HK-2 (cell line): ENCODE results near the gene KRTAP29-1.
"Not testable (repeated sequence)": the region's sequence is repeated elsewhere in the genome, so short reads cannot be mapped to it uniquely, and the experiment has no call there.

Experiments used
- DNase-seq: peaks from one replicate; pipeline ENCODE4 v3.0.0-alpha.2; 2018; ENCODE audit not compliant: unreplicated experiment

Gene KRTAP29-1

GRCh38 chr17:41298458-41299135 is 4.1 kb downstream of the KRTAP29-1 start:
- DNase-seq, result no peak

GRCh38 chr17:41296846-41297245 is 5.8 kb downstream of the KRTAP29-1 start:
- no peak for DNase-seq

- no peak for DNase-seq
These were observed 8.6 kb downstream of the KRTAP29-1 start for GRCh38 chr17:41294016-41294415.

GRCh38 chr17:41287050-41287449 is 15.6 kb downstream of the KRTAP29-1 start:
- DNase-seq, result no peak

- no peak for DNase-seq
These were observed 18.1 kb downstream of the KRTAP29-1 start for GRCh38 chr17:41284546-41284945.

- DNase-seq, result no peak
These were observed 18.6 kb downstream of the KRTAP29-1 start for GRCh38 chr17:41284043-41284442.

GRCh38 chr17:41278176-41278955 is 24.3 kb downstream of the KRTAP29-1 start:
- DNase-seq, result peak; percentile 4

- not testable (repeated sequence) for DNase-seq
These were observed 26.9 kb downstream of the KRTAP29-1 start, which contains the start of gene KRTAP9-7 for GRCh38 chr17:41275648-41276190. Gene KRTAP9-7 (plus strand): TSS chr17:41275698. CDS start chr17:41275698, 0 bp downstream.

GRCh38 chr17:41271858-41272257 is 30.8 kb downstream of the KRTAP29-1 start:
- no peak for DNase-seq

- DNase-seq, result not testable (repeated sequence)
These were observed 31.3 kb downstream of the KRTAP29-1 start for GRCh38 chr17:41271323-41271722.

GRCh38 chr17:41267711-41268110 is 34.9 kb downstream of the KRTAP29-1 start:
- no peak for DNase-seq

GRCh38 chr17:41265078-41265477 is 37.6 kb downstream of the KRTAP29-1 start, which contains the start of gene KRTAP9-6:
Gene KRTAP9-6 (plus strand): TSS chr17:41265378. CDS start chr17:41265378, 0 bp downstream.
- DNase-seq, result no peak

GRCh38 chr17:41264599-41264998 is 38.1 kb downstream of the KRTAP29-1 start:
- DNase-seq, result no peak

- no peak for DNase-seq
These were observed 39.4 kb downstream of the KRTAP29-1 start for GRCh38 chr17:41263212-41263611.

- no peak for DNase-seq
These were observed 44.2 kb downstream of the KRTAP29-1 start for GRCh38 chr17:41258406-41258805.

GRCh38 chr17:41256291-41256685 is 46.4 kb downstream of the KRTAP29-1 start:
- no peak for DNase-seq

GRCh38 chr17:41255381-41256290 is 47.0 kb downstream of the KRTAP29-1 start, which contains the start of gene KRTAP9-9:
Gene KRTAP9-9 (plus strand): TSS chr17:41255384.
- DNase-seq, result not testable (repeated sequence)

GRCh38 chr17:41254861-41255260 is 47.8 kb downstream of the KRTAP29-1 start:
- no peak for DNase-seq
